ENCODE results near the gene CLCN7. TPM values are rescaled to one million over a fixed set of nuclear protein-coding genes. Genes with fewer than 3 reads are reported as not detected.

Gene CLCN7
- total and polyA plus RNA-seq, 2 of the 13 experiments (the other 11 are each of a cell fraction or from before 2014, with no cell fraction given) = 24.6 to 25.1 TPM

GRCh38 chr16:1474796-1475551 is at the start of gene CLCN7 (continued):
- TF ChIP-seq GMEB2 (CRISPR knock-in tag; IDR thresholded peaks at IDR 0.05; ENCODE audit: low read depth) = peak; percentile 78
- TF ChIP-seq ZFP37 (CRISPR knock-in tag; IDR thresholded peaks at IDR 0.05; ENCODE audit: borderline replicate concordance) = peak; percentile 59; the same call in 1 of the 2 replicates
- no peak for TF ChIP-seq KLF15 (CRISPR knock-in tag; IDR thresholded peaks at IDR 0.05; ENCODE audit: borderline replicate concordance)
- no peak for TF ChIP-seq RBAK (CRISPR knock-in tag; IDR thresholded peaks at IDR 0.05)
- peak; percentile 81 for TF ChIP-seq ZNF724P (CRISPR knock-in tag; IDR thresholded peaks at IDR 0.05; ENCODE audit: borderline replicate concordance)
- no peak for TF ChIP-seq ZNF350 (CRISPR knock-in tag; IDR thresholded peaks at IDR 0.05; ENCODE audit: borderline replicate concordance, low read depth)
- TF ChIP-seq GATAD1 (CRISPR knock-in tag; IDR thresholded peaks at IDR 0.05) = peak; percentile 98
- no peak for TF ChIP-seq SMARCC2 (IDR thresholded peaks at IDR 0.05)
- no peak for TF ChIP-seq ZNF432 (CRISPR knock-in tag; IDR thresholded peaks at IDR 0.05; ENCODE audit: borderline replicate concordance)
- no peak for TF ChIP-seq NFRKB (IDR thresholded peaks at IDR 0.05)
- peak; percentile 76; the same call in 1 of the 2 replicates for TF ChIP-seq MTF1 (CRISPR knock-in tag; IDR thresholded peaks at IDR 0.05)
- TF ChIP-seq ZNF543 (CRISPR knock-in tag; IDR thresholded peaks at IDR 0.05) = peak; percentile 91; the same call in 1 of the 2 replicates
- no peak for TF ChIP-seq ZFP36L2 (CRISPR knock-in tag; IDR thresholded peaks at IDR 0.05)
- no peak for TF ChIP-seq SNAPC5 (CRISPR knock-in tag; IDR thresholded peaks at IDR 0.05; ENCODE audit: borderline replicate concordance)
- no peak for TF ChIP-seq CHD4 (IDR thresholded peaks at IDR 0.05; ENCODE audit: borderline replicate concordance, low read length)
- TF ChIP-seq SIX4 (CRISPR knock-in tag; IDR thresholded peaks at IDR 0.05) = peak; percentile 55; the same call in 1 of the 2 replicates
- peak; percentile 71 for TF ChIP-seq DMAP1 (CRISPR knock-in tag; IDR thresholded peaks at IDR 0.05)
- no peak for TF ChIP-seq GTF3A (CRISPR knock-in tag; conservative IDR thresholded peaks at IDR 0.05)
- no peak for TF ChIP-seq LRRFIP1 (CRISPR knock-in tag; conservative IDR thresholded peaks at IDR 0.05)
- 0 out of 2 replicates have a peak, but pooled peaks have one; percentile 75 for TF ChIP-seq ZSCAN30 (CRISPR knock-in tag; IDR thresholded peaks at IDR 0.05)
- TF ChIP-seq SOX13 (IDR thresholded peaks at IDR 0.05) = no peak
- TF ChIP-seq SOX13 (CRISPR knock-in tag; conservative IDR thresholded peaks at IDR 0.05 in 1 of 2, IDR thresholded peaks at IDR 0.05 in 1 of 2) = peak in 1 of 2 experiments; percentile 62; a peak in 1 of 4 replicates
- peak; percentile 97 for TF ChIP-seq ARID4A (CRISPR knock-in tag; IDR thresholded peaks at IDR 0.05; ENCODE audit: borderline replicate concordance)
